HG02973 (cell line): ENCODE measurements around the gene DLGAP5.
A peak's percentile ranks its signal among the peaks of the same experiment; 100 is the strongest.

ENCODE experiments used
- ATAC-seq: cut with Tn5 transposase; IDR thresholded peaks from one replicate; pipeline ENCODE4 v1.9.1; 2021; ENCODE audit warnings: moderate library complexity; ENCODE audit not compliant: unreplicated experiment

The DLGAP5 gene

GRCh38 chr14:55131370-55132137 lies 59.8 kb downstream of the DLGAP5 start:
- ATAC-seq: no peak

GRCh38 chr14:55130196-55130550 lies 61.2 kb downstream of the DLGAP5 start:
- no peak for ATAC-seq

- ATAC-seq: peak; percentile 51
Observed at GRCh38 chr14:55129428-55130195, 61.8 kb downstream of the DLGAP5 start.

DNA sequence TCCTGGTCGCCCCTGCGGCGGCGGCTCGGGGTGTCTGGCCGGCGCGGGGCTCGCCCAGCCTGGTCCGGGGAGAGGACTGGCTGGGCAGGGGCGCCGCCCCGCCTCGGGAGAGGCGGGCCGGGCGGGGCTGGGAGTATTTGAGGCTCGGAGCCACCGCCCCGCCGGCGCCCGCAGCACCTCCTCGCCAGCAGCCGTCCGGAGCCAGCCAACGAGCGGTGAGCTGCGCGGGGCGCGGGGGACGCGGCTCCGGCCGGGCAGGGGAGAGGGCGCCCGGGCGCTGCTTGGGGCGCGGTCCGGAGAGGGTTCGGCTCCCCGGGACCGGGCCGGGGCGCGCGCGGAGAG lies 62.3 kb downstream of the DLGAP5 start, which contains the start of gene LGALS3:
TSS of gene LGALS3 (plus strand) at position 167 of the 342 bp plus-strand sequence. CDS start 8,122 bp downstream, outside the sequence.
- peak; percentile 50 for ATAC-seq

DNA sequence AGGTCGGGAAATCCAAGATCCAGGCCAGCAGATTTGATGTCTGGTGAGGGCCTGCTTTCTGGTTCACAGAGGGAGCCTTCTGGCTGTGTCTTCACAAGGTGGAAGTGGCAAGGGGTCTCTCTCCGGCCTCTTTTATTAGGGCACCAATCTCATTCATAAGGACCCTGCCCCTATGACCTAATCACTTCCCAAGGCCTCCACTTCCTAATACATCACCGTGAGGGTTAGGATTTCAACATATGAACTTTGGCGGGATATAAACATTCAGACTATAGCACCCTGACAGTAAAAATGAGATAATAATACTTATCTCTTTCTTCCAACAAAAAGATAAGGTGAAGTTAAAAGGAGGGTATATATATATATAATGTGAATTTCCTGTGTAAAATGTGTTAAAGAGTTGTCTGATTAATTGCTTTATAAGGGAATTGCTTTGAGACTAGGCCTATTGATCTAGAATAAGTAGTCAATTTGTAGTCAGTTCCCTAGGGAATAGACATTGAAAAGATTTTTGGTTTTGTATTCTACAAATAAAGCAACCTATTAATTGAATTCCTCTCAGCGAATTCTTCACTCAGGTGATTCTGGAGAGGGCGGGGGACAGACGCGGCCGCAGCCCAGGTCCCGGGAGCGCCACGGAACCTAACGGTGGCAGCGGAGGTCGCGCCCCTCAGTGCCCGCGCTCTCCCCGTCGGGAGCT lies 62.8 kb downstream of the DLGAP5 start:
- ATAC-seq: no peak

DNA sequence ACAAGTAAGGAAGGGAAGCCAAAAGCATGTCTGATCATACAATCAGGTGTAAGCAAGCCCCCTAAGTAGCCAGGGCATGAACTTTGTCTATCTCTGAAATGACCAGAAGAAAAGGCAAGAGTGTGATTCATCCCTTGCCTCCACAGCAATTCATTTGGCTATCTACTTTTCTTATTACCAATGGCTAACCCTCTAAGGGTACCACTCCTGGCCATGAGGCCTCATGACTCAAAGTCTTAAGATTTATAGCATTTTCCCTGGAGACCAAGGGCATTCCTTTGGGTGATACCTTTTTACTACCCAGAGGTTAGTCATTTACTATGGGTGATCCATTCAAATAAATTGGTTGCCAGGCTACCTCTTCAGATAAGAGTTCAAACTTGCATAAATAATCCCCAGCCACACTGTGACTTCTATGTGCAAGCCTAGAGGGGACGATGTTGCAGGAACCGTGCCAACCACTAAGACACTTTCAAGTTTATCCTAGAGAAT lies 63.9 kb downstream of the DLGAP5 start:
- no peak for ATAC-seq

DNA sequence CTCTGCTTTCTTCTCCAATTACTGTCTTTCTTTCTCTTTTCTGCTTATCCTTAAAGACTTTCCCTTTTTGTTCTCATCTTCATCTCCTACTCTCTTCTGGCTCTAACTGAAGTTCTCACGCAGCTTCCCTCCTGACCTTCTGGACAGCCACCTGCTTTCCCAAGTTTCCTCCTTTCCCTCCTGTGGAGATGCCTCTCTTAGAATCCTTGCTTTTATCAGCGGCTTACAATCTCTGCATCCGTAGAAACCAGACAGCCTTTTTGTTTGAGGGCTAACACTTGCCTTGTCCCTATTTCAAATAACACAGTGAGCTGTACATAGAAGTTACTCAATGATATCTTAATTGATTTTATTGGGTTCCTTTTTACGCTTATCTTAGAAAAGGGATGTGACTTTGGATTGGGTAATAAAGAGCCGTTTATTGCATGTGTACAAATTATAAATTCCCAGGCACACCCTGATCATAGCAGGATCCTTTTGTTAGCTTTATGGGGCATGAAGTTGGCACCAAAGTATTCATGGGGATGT lies 64.4 kb downstream of the DLGAP5 start:
- ATAC-seq: no peak

DNA sequence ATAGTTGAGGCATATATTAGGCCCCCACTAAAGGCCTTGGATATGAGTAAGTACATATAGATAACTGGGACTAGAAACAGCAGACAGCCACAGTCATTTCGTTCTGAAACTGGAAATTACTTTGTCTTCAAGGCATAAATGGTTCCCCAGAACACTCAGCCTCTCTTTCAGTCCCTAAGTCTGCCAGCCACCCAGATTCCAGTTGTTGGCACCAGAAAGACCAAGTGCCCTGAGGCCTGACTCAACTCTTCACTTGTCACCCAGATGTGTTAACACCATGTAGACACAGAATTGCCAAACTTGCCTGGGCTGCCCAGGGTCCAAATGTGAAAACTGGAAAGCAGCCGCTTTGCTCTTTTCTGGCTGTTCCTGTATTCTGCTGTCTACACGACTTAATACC lies 65.4 kb downstream of the DLGAP5 start:
- no peak for ATAC-seq

DNA sequence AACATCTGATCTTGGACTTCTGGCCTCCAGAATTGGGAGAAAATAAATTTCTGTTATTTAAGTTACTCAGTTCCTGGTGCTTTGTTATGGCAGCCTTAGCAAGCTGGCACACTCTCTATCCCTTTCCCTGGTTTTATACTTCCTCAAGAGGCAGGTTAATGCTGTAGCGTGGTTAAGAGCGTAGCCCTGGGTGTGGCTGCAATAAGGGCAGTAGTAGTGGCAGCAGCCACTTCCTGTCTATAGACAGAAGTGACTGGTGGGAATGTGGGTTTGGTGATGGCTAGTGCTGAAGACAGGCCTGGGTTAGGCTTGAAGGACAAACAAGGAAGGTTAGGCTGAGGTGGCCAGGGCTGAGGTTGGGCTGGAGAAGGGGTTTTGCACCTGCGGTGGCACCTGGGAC lies 66.0 kb downstream of the DLGAP5 start:
- no peak for ATAC-seq

- no peak for ATAC-seq
Observed at GRCh38 chr14:55124774-55125386, 66.5 kb downstream of the DLGAP5 start.

GRCh38 chr14:55123852-55124639 lies 67.3 kb downstream of the DLGAP5 start:
- no peak for ATAC-seq

DNA sequence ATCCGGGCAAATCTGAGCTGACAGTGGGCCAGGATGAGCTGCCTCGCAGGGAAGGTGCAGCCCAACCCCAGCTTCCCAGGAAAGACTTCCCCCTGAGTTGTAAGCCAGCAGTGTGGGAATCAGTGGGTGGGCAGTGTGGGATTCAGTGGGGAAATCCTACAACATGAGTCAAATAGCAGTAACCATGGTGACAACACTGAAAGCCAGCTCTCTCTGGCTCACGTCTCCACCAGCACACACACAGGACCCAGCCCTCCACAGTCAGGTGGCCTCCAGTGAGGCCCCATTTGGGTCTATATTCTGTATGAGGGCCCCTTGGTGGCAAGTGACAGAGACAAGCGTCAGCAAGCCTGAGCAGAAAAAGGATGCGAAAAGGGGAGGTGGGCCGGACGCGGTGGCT lies 68.3 kb downstream of the DLGAP5 start:
- no peak for ATAC-seq

DNA sequence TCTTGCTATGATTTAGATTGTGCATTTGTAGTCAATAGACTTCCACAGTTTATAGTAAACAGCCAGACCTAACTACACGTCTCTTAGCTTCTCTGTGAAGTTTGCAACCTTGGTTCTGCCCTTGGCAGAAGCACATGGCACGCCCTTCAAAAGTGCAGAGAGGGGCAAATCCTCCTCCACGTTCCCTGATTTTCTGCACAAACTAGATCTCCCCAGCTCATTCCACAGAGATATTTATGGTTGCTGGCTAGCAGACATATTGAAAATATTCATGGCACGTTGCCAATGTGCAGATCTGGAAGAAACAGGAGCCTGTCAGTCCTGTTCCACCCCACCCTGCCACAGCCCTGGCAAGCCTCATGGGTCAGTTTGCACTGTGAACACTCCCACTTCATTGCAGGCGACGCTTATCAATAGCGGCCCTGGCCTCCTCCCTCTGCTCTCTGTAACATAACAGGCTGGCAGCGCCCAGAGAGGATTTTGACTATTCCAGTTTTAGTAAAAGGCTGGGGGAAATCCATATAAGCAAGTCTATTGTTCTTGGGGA lies 68.9 kb downstream of the DLGAP5 start:
- ATAC-seq: no peak

GRCh38 chr14:55121628-55122439 lies 69.6 kb downstream of the DLGAP5 start:
- ATAC-seq: no peak

DNA sequence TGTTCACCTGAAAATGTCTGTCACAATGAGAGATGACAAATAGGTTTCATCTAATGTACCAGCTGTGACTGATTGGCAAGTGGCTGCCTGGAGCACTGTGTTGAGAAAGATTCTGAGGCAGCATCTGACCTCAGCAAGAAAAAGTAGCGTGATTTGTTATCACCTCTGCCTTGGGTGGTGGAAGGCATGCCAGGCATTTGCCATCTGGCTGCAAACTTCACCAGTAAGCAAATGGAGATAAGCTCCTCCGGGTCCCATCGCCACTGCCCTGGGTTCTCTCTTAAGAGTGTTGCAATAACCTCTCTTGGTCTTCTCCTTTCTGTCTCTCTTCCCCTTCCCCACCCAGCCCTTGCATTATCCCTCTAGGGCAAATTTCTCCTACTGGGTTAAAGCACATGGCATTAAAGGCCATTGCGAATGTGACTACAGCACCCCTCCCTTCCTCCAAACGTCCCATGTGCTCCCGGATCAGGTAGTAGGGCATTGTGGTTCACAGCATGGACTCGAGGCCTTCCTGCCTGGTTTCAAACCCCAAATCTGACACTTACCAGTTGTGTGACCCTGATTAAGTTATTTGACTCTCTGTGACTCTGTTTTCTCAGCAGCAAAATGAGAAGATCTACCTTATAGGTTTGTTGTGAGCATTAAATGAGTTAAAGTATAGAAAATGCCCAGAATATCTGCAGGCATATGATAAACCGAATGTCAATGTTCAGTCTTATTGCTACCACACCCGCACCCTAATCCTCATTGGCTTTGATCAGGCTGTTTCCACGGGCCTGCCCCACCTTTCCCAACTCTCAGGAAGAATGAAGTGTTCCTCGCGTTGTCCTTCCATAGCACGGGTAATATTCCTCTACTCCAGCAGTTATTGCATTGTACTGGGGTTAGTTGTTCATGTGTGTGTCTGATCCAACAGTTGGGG lies 70.6 kb downstream of the DLGAP5 start:
- no peak for ATAC-seq

- ATAC-seq: no peak
Observed at GRCh38 chr14:55118761-55119160, 72.6 kb downstream of the DLGAP5 start.

DNA sequence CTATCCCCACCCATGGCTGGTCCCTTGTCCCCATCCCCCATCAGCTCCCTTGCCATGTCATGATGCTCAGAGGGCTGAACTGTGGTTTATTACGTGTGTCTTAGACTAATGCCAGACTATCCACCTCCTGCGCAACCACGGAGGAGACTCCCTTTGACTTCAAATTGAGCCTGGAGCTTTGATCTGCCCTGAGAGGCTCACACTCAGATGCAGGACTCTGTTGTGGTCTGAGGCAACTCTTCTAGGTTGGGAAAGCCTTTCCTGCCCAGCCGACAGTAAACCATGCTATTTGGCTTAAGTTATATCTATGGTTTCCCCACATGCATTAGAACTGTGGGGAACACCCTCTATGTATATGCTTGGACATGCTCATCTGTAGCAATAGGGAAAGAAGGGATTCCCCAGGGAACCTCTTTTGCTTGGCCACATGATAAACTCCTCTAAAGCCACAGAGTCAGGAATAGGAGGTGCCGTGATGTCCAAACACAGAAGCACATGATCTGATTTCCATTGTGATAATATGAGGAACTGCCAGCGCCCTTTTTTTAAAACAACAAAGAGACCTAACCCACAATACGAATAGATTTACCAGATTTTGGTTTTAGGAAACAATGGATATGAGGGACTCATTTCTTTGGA lies 73.5 kb downstream of the DLGAP5 start:
- ATAC-seq: no peak
